OCI-LY1 (cell line): Measurements from ENCODE around the gene GGT1.
"Not testable (repeated sequence)": the region's sequence is repeated elsewhere in the genome, so short reads cannot be mapped to it uniquely, and the experiment has no call there.

Experiments
- H2AFZ ChIP-seq: fragments of 200-600 bp; sonication (generic), shearing (Covaris generic); 2 replicates; pipeline ENCODE4 v1.6.0; 2014; ENCODE audit warnings: antibody characterized with exemption, mild to moderate bottlenecking, low read length
- H3F3A ChIP-seq: fragments of 200-600 bp; sonication (generic), shearing (Covaris generic); 2 replicates; pipeline ENCODE4 v1.6.0; 2014; ENCODE audit warnings: mild to moderate bottlenecking, antibody characterized with exemption, low read length, moderate library complexity; ENCODE audit not compliant: insufficient read depth
- H3K27ac ChIP-seq: fragments of 200-600 bp; sonication (generic); 2 replicates; pipeline ENCODE4 v1.5.1; 2014; ENCODE audit warnings: low read length, mixed run types, mild to moderate bottlenecking, low read depth; ENCODE audit not compliant: poor library complexity, severe bottlenecking
- H3K27me3 ChIP-seq: fragments of 200-600 bp; sonication (generic); 2 replicates; pipeline ENCODE4 v1.6.0; 2014; ENCODE audit warnings: antibody characterized with exemption, mild to moderate bottlenecking, low read length, moderate library complexity; ENCODE audit not compliant: insufficient read depth
- H3K36me3 ChIP-seq: fragments of 200-600 bp; sonication (generic); 2 replicates; pipeline ENCODE4 v1.6.1; 2014; ENCODE audit warnings: mild to moderate bottlenecking, antibody characterized with exemption, low read length, moderate library complexity, mixed read lengths; ENCODE audit not compliant: insufficient read depth
- H3K4me1 ChIP-seq: fragments of 200-600 bp; sonication (generic); 2 replicates; pipeline ENCODE4 v1.5.1; 2014; ENCODE audit warnings: mild to moderate bottlenecking, low read length, moderate library complexity; ENCODE audit not compliant: insufficient read depth, severe bottlenecking
- H3K4me2 ChIP-seq: fragments of 200-600 bp; sonication (generic), shearing (Covaris generic); 2 replicates; pipeline ENCODE4 v1.6.1; 2014; ENCODE audit warnings: low read length
- H3K4me3 ChIP-seq: fragments of 200-600 bp; sonication (generic); 2 replicates; pipeline ENCODE4 v1.5.1; 2014; ENCODE audit warnings: low read length, low read depth, mild to moderate bottlenecking, mixed read lengths; ENCODE audit not compliant: poor library complexity, severe bottlenecking
- H3K79me2 ChIP-seq: fragments of 200-600 bp; shearing (Covaris generic); 2 replicates; pipeline ENCODE4 v1.6.1; 2016; ENCODE audit warnings: mixed run types, low read length, mixed read lengths; ENCODE audit not compliant: insufficient read depth
- H3K9ac ChIP-seq: fragments of 200-600 bp; sonication (generic), shearing (Covaris generic); 2 replicates; pipeline ENCODE4 v1.6.1; 2014; ENCODE audit warnings: mild to moderate bottlenecking, low read length, mixed read lengths
- H3K9me2 ChIP-seq: fragments of 200-600 bp; sonication (generic), shearing (Covaris generic); 2 replicates; pipeline ENCODE4 v1.6.1; 2014; ENCODE audit warnings: low read depth, mild to moderate bottlenecking, low read length, mixed read lengths
- H3K9me3 ChIP-seq: fragments of 200-600 bp; shearing (Covaris generic); 2 replicates; pipeline ENCODE4 v1.6.1; 2014; ENCODE audit warnings: low read length, mixed read lengths
- H4K20me1 ChIP-seq: fragments of 200-600 bp; sonication (generic), shearing (Covaris generic); 2 replicates; pipeline ENCODE4 v1.6.0; 2016; ENCODE audit warnings: mild to moderate bottlenecking, low read length; ENCODE audit not compliant: insufficient read depth
- CTCF ChIP-seq: fragments of 200-600 bp; sonication (generic), shearing (Covaris generic); IDR thresholded peaks from 2 replicates; pipeline ENCODE4 v1.5.1; 2017; ENCODE audit warnings: mild to moderate bottlenecking, antibody characterized with exemption, low read length, moderate library complexity, mixed read lengths
- EZH2 ChIP-seq: fragments of 200-600 bp; sonication (generic), shearing (Covaris generic); IDR thresholded peaks from 2 replicates; pipeline ENCODE4 v1.8.0; 2017; ENCODE audit warnings: borderline replicate concordance, mixed run types, mild to moderate bottlenecking, antibody characterized with exemption, low read length, moderate library complexity, mixed read lengths

GGT1 gene

GRCh38 chr22:24602847-24603769 lies at the start of gene GGT1:
GGT1 (plus strand) TSS chr22:24603193; CDS start chr22:24611082, 7,889 bp downstream.
- H3K9me3 ChIP-seq, H3K27ac ChIP-seq, H2AFZ ChIP-seq: not testable (repeated sequence)

GRCh38 chr22:24553597-24554312 lies 49.2 kb upstream of the GGT1 start:
- Histone ChIP-seq H4K20me1 (no peaks in the 10 kb centered on the region), H3K9ac (peak overlapping the region; percentile 96), H2AFZ (no peak overlapping the region), H3K27ac (peak overlapping the region; percentile 81), H3F3A (no peaks in the 10 kb centered on the region), H3K4me3 (peak overlapping the region; percentile 89), H3K4me2 (peak overlapping the region; percentile 97), H3K9me3 (no peaks in the 10 kb centered on the region), H3K4me1 (peaks cover 60% of the 10 kb centered on the region), H3K79me2 (peaks cover 48% of the 10 kb centered on the region), H3K27me3 (no peaks in the 10 kb centered on the region), H3K9me2 (no peaks in the 10 kb centered on the region), H3K36me3 (peaks cover 53% of the 10 kb centered on the region)
- TF ChIP-seq CTCF (no peak), EZH2 (no peak)

More at GRCh38 chr22:24602847-24603769, at the start of gene GGT1:
- not testable (repeated sequence) for H3K4me3 ChIP-seq, H3F3A ChIP-seq, H3K4me1 ChIP-seq, H3K4me2 ChIP-seq, H4K20me1 ChIP-seq, H3K36me3 ChIP-seq, H3K9ac ChIP-seq, H3K27me3 ChIP-seq, H3K79me2 ChIP-seq, H3K9me2 ChIP-seq

GRCh38 chr22:24554313-24555164 lies 48.5 kb upstream of the GGT1 start, which contains the start of gene GUCD1:
GUCD1 (minus strand) TSS chr22:24555138; CDS start chr22:24554991, 147 bp downstream.
- H2AFZ ChIP-seq = 0 out of 2 replicates have a peak within 1 kb of the TSS, but pooled peaks have one; percentile 50
- H3F3A ChIP-seq = no peaks in the 10 kb centered on the region
- no peaks in the 10 kb centered on the region for H3K27me3 ChIP-seq
- H3K79me2 ChIP-seq = peaks cover 56% of the 10 kb centered on the region
- H3K9me2 ChIP-seq = no peaks in the 10 kb centered on the region
- peak within 1 kb of the TSS; percentile 97 for H3K4me2 ChIP-seq
- H3K36me3 ChIP-seq = peaks cover 53% of the 10 kb centered on the region
- TF ChIP-seq CTCF (no peak), EZH2 (no peak)
- H3K9ac ChIP-seq = peak within 1 kb of the TSS; percentile 97
- no peaks in the 10 kb centered on the region for H3K9me3 ChIP-seq
- H3K4me3 ChIP-seq = peak within 1 kb of the TSS; percentile 89
- H3K27ac ChIP-seq = peak within 1 kb of the TSS; percentile 91
- peaks cover 68% of the 10 kb centered on the region for H3K4me1 ChIP-seq
- H4K20me1 ChIP-seq = no peaks in the 10 kb centered on the region
